SK-N-SH (cell line): Measurements from ENCODE around the gene FRAS1. TPM values are rescaled to one million over a fixed set of nuclear protein-coding genes. Genes with fewer than 3 reads are reported as not detected.

Experiments
- CTCF ChIA-PET: fragments of 300-600, 350-600 bp; formaldehyde crosslinking; extraction: SDS; loops from one replicate; lab custom pipeline; 2021; lab: Yijun Ruan, JAX
- POLR2A ChIA-PET: fragments of 350-600 bp; sonication (Branson Sonifier 250); formaldehyde crosslinking; extraction: SDS; loops from one replicate; lab custom pipeline; 2020; ENCODE audit warnings: antibody characterized with exemption, inconsistent platforms; lab: Yijun Ruan, JAX
- DNase-seq: peaks from one replicate; pipeline ENCODE4 v3.0.0; 2012
- H2AFZ ChIP-seq: fragments of 200-600 bp; sonication (generic); 2 replicates; pipeline ENCODE4 v1.8.1; 2016; ENCODE audit warnings: antibody characterized with exemption, mild to moderate bottlenecking, low read depth
- H3F3A ChIP-seq: fragments of 200-600 bp; sonication (generic); replicated peaks from 2 replicates; pipeline ENCODE3; 2016; ENCODE audit warnings: antibody characterized with exemption, mild to moderate bottlenecking; ENCODE audit not compliant: insufficient read depth
- H3K27ac ChIP-seq, 2 experiments: fragments of 200-500 bp in 1 of 2; fragments of 200-600 bp in 1 of 2; sonication (Bioruptor generic) in 1 of 2; sonication (generic), shearing (Covaris generic) in 1 of 2; 2 replicates each; pipeline versions ENCODE4 v1.5.1 to v1.6.1; 2014 to 2016; ENCODE audit warnings: low read depth in 2 of 2, inconsistent platforms in 1 of 2, low read length in 1 of 2, mild to moderate bottlenecking in 1 of 2, mixed read lengths in 1 of 2
- H3K27me3 ChIP-seq: fragments of 200-600 bp; sonication (generic), shearing (Covaris generic); 2 replicates; pipeline ENCODE4 v1.6.1; 2016; ENCODE audit warnings: mixed run types; ENCODE audit not compliant: insufficient read depth
- H3K36me3 ChIP-seq, 2 experiments: fragments of 200-500 bp in 1 of 2; fragments of 200-600 bp in 1 of 2; sonication (Bioruptor generic) in 1 of 2; sonication (generic) in 1 of 2; replicated peaks in 1 of 2; 2 replicates each; pipeline versions ENCODE3 to v1.5.1; 2014 to 2016; ENCODE audit warnings: low read length in 1 of 2, mild to moderate bottlenecking in 1 of 2; ENCODE audit not compliant: insufficient read depth in 2 of 2, control insufficient read depth in 1 of 2
- H3K4me1 ChIP-seq, 2 experiments: fragments of 200-500 bp in 1 of 2; fragments of 200-600 bp in 1 of 2; sonication (Bioruptor generic) in 1 of 2; sonication (generic), shearing (Covaris generic) in 1 of 2; 2 replicates each; pipeline versions ENCODE4 v1.5.1 to v1.6.1; 2014 to 2016; ENCODE audit warnings: low read depth in 1 of 2, low read length in 1 of 2, mixed run types in 1 of 2; ENCODE audit not compliant: insufficient read depth in 2 of 2, control insufficient read depth in 1 of 2
- H3K4me2 ChIP-seq: fragments of 200-600 bp; sonication (generic), shearing (Covaris generic); 2 replicates; pipeline ENCODE4 v1.6.1; 2017; ENCODE audit warnings: mixed run types
- H3K4me3 ChIP-seq, 2 experiments: fragments of 200-500 bp in 1 of 2; fragments of 200-600 bp in 1 of 2; sonication (Bioruptor generic) in 1 of 2; sonication (generic), shearing (Covaris generic) in 1 of 2; 2 replicates each; pipeline versions ENCODE4 v1.5.1 to v1.8.1; 2014 to 2016; ENCODE audit warnings: low read depth in 2 of 2, inconsistent platforms in 1 of 2, low read length in 1 of 2, mild to moderate bottlenecking in 1 of 2, mixed read lengths in 1 of 2, moderate library complexity in 1 of 2
- H3K79me2 ChIP-seq: fragments of 200-600 bp; sonication (generic); 2 replicates; pipeline ENCODE4 v1.8.1; 2017; ENCODE audit warnings: mild to moderate bottlenecking; ENCODE audit not compliant: insufficient read depth
- H3K9ac ChIP-seq: fragments of 200-600 bp; sonication (generic); 2 replicates; pipeline ENCODE4 v1.6.1; 2017; ENCODE audit warnings: mixed run types
- H3K9me2 ChIP-seq: fragments of 200-600 bp; sonication (generic); 2 replicates; pipeline ENCODE4 v1.6.1; 2017; ENCODE audit warnings: mixed run types
- H3K9me3 ChIP-seq: fragments of 200-600 bp; sonication (generic); 2 replicates; pipeline ENCODE4 v1.6.1; 2017; ENCODE audit warnings: mixed run types, mild to moderate bottlenecking, moderate library complexity
- H4K20me1 ChIP-seq: fragments of 200-600 bp; sonication (generic); 2 replicates; pipeline ENCODE4 v1.6.1; 2017; ENCODE audit warnings: mild to moderate bottlenecking, mixed run types; ENCODE audit not compliant: insufficient read depth
- CHD2 ChIP-seq: fragments of 150-350 bp; IDR thresholded peaks from 2 replicates; pipeline ENCODE4 v1.6.1; 2018; ENCODE audit warnings: low read length; ENCODE audit not compliant: partially characterized antibody
- EP300 ChIP-seq, 2 experiments: IDR thresholded peaks; 2 replicates each; pipeline versions ENCODE4 v1.4.0 to v1.6.1; 2012; ENCODE audit warnings: borderline replicate concordance in 1 of 2, low read depth in 1 of 2, low read length in 1 of 2
- EZH2phosphoT487 ChIP-seq: fragments of 200-600 bp; sonication (generic); IDR thresholded peaks from 2 replicates; pipeline ENCODE4 v1.6.1; 2017; ENCODE audit warnings: low read depth, mixed run types, mild to moderate bottlenecking, antibody characterized with exemption, moderate library complexity, borderline replicate concordance
- GABPA ChIP-seq: IDR thresholded peaks from 2 replicates; pipeline ENCODE4 v1.4.0; 2012; ENCODE audit warnings: low read depth, mild to moderate bottlenecking
- JUND ChIP-seq: IDR thresholded peaks from 2 replicates; pipeline ENCODE4 v1.4.0; 2012
- MEF2A ChIP-seq: IDR thresholded peaks from 2 replicates; pipeline ENCODE4 v1.4.0; 2012; ENCODE audit warnings: low read depth, borderline replicate concordance
- MXI1 ChIP-seq: IDR thresholded peaks from 2 replicates; pipeline ENCODE4 v1.6.1; 2012; ENCODE audit warnings: mild to moderate bottlenecking, low read depth, low read length, improper control_type of control experiment
- NFIC ChIP-seq: IDR thresholded peaks from 2 replicates; pipeline ENCODE4 v1.4.0; 2012; ENCODE audit warnings: borderline replicate concordance
- NRF1 ChIP-seq: IDR thresholded peaks from 2 replicates; pipeline ENCODE4 v1.6.1; 2012; ENCODE audit warnings: low read depth, mild to moderate bottlenecking, low read length
- POLR2AphosphoS5 ChIP-seq: IDR thresholded peaks from 2 replicates; pipeline ENCODE4 v1.6.1; 2012; ENCODE audit warnings: low read depth, low read length
- RAD21 ChIP-seq: IDR thresholded peaks from 2 replicates; pipeline ENCODE4 v1.6.1; 2012; ENCODE audit warnings: mild to moderate bottlenecking, low read length
- RFX5 ChIP-seq: IDR thresholded peaks from 2 replicates; pipeline ENCODE4 v1.6.1; 2012; ENCODE audit warnings: mild to moderate bottlenecking, improper control_type of control experiment, low read length
- SIN3A ChIP-seq: IDR thresholded peaks from 2 replicates; pipeline ENCODE4 v1.6.1; 2012; ENCODE audit warnings: low read depth, mild to moderate bottlenecking, low read length, moderate library complexity, borderline replicate concordance
- SMC3 ChIP-seq: IDR thresholded peaks from 2 replicates; pipeline ENCODE4 v1.6.1; 2012; ENCODE audit warnings: low read depth, low read length, improper control_type of control experiment
- TCF12 ChIP-seq: IDR thresholded peaks from 2 replicates; pipeline ENCODE4 v1.4.0; 2012
- YY1 ChIP-seq: IDR thresholded peaks from 2 replicates; pipeline ENCODE4 v1.4.0; 2012; ENCODE audit warnings: low read depth, mild to moderate bottlenecking
- WGBS: methylation state at CpG from one replicate; pipeline ENCODE4 v1.1.6; 2017; ENCODE audit warnings: low lambda C conversion rate; 5-methylcytosine and 5-hydroxymethylcytosine counted together
- polyA plus RNA-seq, 3 experiments: library from polyadenylated mRNA; depleted of rRNA; stranded (reverse); fragments of >200 nt; gene quantifications; 2 replicates each; pipeline ENCODE4 v1.2.3, GENCODE V29; 2012
- TF ChIP-seq, protein P1 (sequence below): IDR thresholded peaks from 2 replicates; pipeline ENCODE4 v1.4.0; 2012; ENCODE audit warnings: low read depth, borderline replicate concordance
- TF ChIP-seq, protein P2 (sequence below): fragments of 150-350 bp; IDR thresholded peaks from 2 replicates; pipeline ENCODE4 v1.6.1; 2016; ENCODE audit warnings: mild to moderate bottlenecking, low read depth, low read length
- TF ChIP-seq, protein P3 (sequence below): IDR thresholded peaks from 2 replicates; pipeline ENCODE4 v1.6.1; 2012; ENCODE audit warnings: mild to moderate bottlenecking, low read depth, low read length, moderate library complexity

Gene FRAS1
- polyA plus RNA-seq, 1 of the 3 experiments (the other 2 are of a cell fraction), result 8.3 TPM

DNA sequence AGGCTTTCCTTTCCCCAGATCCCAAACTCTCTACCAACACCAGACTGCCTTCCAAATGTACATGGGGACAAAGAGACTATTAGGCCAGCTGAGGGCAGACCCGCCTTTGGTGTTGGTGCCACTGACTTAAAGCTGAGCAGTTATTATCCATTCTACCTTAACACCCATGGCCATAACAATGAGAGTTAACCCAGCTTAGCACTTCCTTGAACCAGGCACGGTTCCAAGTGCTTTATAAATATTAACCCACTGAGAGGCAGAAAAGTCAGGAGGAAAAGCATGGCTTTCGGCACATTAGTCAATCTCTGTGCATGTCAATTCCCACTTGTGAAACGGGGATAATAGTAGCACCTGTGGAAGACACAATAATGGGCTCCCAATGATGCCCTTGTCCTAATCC lies 251.4 kb downstream of the FRAS1 start:
- H3F3A ChIP-seq, result no peaks in the 10 kb centered on the region
- peaks cover 3 to 24% of the 10 kb centered on the region in 2 experiments for H3K36me3 ChIP-seq
- no peaks in the 10 kb centered on the region for H4K20me1 ChIP-seq
- TF ChIP-seq CHD2 (no peak), MEF2A (no peak), POLR2AphosphoS5 (no peak), YY1 (no peak)
- TF ChIP-seq, protein P1, sequence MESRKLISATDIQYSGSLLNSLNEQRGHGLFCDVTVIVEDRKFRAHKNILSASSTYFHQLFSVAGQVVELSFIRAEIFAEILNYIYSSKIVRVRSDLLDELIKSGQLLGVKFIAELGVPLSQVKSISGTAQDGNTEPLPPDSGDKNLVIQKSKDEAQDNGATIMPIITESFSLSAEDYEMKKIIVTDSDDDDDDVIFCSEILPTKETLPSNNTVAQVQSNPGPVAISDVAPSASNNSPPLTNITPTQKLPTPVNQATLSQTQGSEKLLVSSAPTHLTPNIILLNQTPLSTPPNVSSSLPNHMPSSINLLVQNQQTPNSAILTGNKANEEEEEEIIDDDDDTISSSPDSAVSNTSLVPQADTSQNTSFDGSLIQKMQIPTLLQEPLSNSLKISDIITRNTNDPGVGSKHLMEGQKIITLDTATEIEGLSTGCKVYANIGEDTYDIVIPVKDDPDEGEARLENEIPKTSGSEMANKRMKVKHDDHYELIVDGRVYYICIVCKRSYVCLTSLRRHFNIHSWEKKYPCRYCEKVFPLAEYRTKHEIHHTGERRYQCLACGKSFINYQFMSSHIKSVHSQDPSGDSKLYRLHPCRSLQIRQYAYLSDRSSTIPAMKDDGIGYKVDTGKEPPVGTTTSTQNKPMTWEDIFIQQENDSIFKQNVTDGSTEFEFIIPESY, result no peak
- no peak overlapping the region for H3K9ac ChIP-seq
- peaks cover 0 to 8% of the 10 kb centered on the region in 2 experiments; a peak in 2 of 4 replicates for H3K4me1 ChIP-seq
- H3K4me3 ChIP-seq, result no peak overlapping the region
- DNase-seq, result no peak
- no peak overlapping the region for H2AFZ ChIP-seq
- no peaks in the 10 kb centered on the region for H3K27me3 ChIP-seq
- POLR2A ChIA-PET, result no interaction called here
- no peak overlapping the region for H3K4me2 ChIP-seq
- 83% methylated on average over 4 of the region's 4 CpGs for WGBS
- H3K9me3 ChIP-seq, result no peaks in the 10 kb centered on the region
- CTCF ChIA-PET, result interaction anchor here (3.2 kb wide), 1 partner anchor 10 kb away, joined by 15 read pairs; no protein-coding TSS in a partner anchor
- no peaks in the 10 kb centered on the region for H3K79me2 ChIP-seq
- no peaks in the 10 kb centered on the region for H3K9me2 ChIP-seq
- no peak overlapping the region for H3K27ac ChIP-seq

DNA sequence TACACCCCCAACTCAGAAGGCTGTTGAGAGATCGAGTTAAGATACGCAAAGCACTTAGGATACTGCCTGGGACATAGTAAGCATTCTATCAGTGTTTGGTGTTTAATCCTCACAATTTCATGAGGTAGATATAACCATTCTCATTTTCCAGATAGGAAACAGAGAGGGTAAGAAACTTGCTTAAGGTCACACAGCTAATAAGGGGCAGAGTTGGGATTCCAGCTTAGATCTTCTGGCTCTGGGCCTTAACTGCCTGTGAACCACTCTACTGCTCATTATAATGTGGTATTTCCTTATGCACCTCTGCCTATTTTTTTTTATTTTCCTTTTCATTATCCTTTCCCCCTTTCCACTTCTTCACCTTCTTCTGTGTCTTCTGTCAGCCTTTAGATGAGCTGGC lies 252.2 kb downstream of the FRAS1 start:
- no peak overlapping the region for H3K4me3 ChIP-seq

More for the DNA sequence above, 252.2 kb downstream of the FRAS1 start:
- Histone ChIP-seq H3K9me2 (no peaks in the 10 kb centered on the region), H3K27me3 (no peaks in the 10 kb centered on the region), H3K4me2 (no peak overlapping the region), H3F3A (no peaks in the 10 kb centered on the region), H3K9ac (no peak overlapping the region), H3K9me3 (no peaks in the 10 kb centered on the region), H2AFZ (no peak overlapping the region), H3K79me2 (no peaks in the 10 kb centered on the region), H3K36me3 (peaks cover 3 to 24% of the 10 kb centered on the region in 2 experiments), H4K20me1 (no peaks in the 10 kb centered on the region), H3K27ac (no peak overlapping the region), H3K4me1 (peaks cover 0 to 8% of the 10 kb centered on the region in 2 experiments; a peak in 2 of 4 replicates)
- TF ChIP-seq, protein P2, sequence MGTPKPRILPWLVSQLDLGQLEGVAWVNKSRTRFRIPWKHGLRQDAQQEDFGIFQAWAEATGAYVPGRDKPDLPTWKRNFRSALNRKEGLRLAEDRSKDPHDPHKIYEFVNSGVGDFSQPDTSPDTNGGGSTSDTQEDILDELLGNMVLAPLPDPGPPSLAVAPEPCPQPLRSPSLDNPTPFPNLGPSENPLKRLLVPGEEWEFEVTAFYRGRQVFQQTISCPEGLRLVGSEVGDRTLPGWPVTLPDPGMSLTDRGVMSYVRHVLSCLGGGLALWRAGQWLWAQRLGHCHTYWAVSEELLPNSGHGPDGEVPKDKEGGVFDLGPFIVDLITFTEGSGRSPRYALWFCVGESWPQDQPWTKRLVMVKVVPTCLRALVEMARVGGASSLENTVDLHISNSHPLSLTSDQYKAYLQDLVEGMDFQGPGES, result no peak
- no peak for TF ChIP-seq SIN3A
- TF ChIP-seq RFX5, result no peak
- TF ChIP-seq, protein P3, sequence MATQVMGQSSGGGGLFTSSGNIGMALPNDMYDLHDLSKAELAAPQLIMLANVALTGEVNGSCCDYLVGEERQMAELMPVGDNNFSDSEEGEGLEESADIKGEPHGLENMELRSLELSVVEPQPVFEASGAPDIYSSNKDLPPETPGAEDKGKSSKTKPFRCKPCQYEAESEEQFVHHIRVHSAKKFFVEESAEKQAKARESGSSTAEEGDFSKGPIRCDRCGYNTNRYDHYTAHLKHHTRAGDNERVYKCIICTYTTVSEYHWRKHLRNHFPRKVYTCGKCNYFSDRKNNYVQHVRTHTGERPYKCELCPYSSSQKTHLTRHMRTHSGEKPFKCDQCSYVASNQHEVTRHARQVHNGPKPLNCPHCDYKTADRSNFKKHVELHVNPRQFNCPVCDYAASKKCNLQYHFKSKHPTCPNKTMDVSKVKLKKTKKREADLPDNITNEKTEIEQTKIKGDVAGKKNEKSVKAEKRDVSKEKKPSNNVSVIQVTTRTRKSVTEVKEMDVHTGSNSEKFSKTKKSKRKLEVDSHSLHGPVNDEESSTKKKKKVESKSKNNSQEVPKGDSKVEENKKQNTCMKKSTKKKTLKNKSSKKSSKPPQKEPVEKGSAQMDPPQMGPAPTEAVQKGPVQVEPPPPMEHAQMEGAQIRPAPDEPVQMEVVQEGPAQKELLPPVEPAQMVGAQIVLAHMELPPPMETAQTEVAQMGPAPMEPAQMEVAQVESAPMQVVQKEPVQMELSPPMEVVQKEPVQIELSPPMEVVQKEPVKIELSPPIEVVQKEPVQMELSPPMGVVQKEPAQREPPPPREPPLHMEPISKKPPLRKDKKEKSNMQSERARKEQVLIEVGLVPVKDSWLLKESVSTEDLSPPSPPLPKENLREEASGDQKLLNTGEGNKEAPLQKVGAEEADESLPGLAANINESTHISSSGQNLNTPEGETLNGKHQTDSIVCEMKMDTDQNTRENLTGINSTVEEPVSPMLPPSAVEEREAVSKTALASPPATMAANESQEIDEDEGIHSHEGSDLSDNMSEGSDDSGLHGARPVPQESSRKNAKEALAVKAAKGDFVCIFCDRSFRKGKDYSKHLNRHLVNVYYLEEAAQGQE, result no peak
- no peak for TF ChIP-seq TCF12
- no peak for TF ChIP-seq SMC3
- TF ChIP-seq NFIC, result no peak
- TF ChIP-seq, protein P1, result no peak
- TF ChIP-seq GABPA, result no peak
- no peak for TF ChIP-seq EZH2phosphoT487
- no peak for TF ChIP-seq MXI1
- no peak for TF ChIP-seq YY1
- TF ChIP-seq JUND, result no peak
- TF ChIP-seq POLR2AphosphoS5, result no peak
- no peak for TF ChIP-seq EP300 (IDR thresholded peaks at IDR 0.05; ENCODE audit: borderline replicate concordance in 1 of 2, low read depth in 1 of 2, low read length in 1 of 2)
- TF ChIP-seq RAD21, result no peak
- TF ChIP-seq MEF2A, result no peak
- TF ChIP-seq NRF1, result no peak
- POLR2A ChIA-PET, result no interaction called here
- CTCF ChIA-PET, result interaction anchor here (1.0 to 3.2 kb wide), 2 partner anchors 11 to 15 kb away, joined by 3 to 15 read pairs; no protein-coding TSS in a partner anchor
- 96% methylated on average over 2 of the region's 2 CpGs for WGBS
- DNase-seq, result no peak
